Activated CD4-positive, alpha-beta T cell treated with anti-CD3 and anti-CD28 coated beads, Interleukin-2, amount 50 U/mL, for 1 hour (primary cell): ENCODE measurements around the gene METAP1D.
"Not testable (repeated sequence)": the region's sequence is repeated elsewhere in the genome, so short reads cannot be mapped to it uniquely, and the experiment has no call there.

Experiments used
- DNase-seq: peaks from one replicate; pipeline ENCODE4 v3.0.0-alpha.2; 2020

The METAP1D gene

GRCh38 chr2:171999604-172000469 is at the start of gene METAP1D:
Gene METAP1D (plus strand): TSS chr2:171999953. CDS start chr2:171999970, 17 bp downstream.
- DNase-seq = peak; percentile 76

- DNase-seq = no peak
These were observed 47.5 kb upstream of the METAP1D start for GRCh38 chr2:171952276-171952675.

- no peak for DNase-seq
These were observed 47.0 kb upstream of the METAP1D start for GRCh38 chr2:171952748-171953147.

GRCh38 chr2:171956135-171956825 is 43.5 kb upstream of the METAP1D start:
- no peak for DNase-seq

GRCh38 chr2:171957061-171957460 is 42.7 kb upstream of the METAP1D start:
- DNase-seq = no peak

GRCh38 chr2:171958475-171958874 is 41.3 kb upstream of the METAP1D start:
- DNase-seq = no peak

- no peak for DNase-seq
These were observed 39.8 kb upstream of the METAP1D start for GRCh38 chr2:171959998-171960397.

- DNase-seq = no peak
These were observed 39.2 kb upstream of the METAP1D start for GRCh38 chr2:171960570-171960969.

GRCh38 chr2:171963198-171963597 is 36.6 kb upstream of the METAP1D start:
- DNase-seq = no peak

GRCh38 chr2:171964308-171964707 is 35.4 kb upstream of the METAP1D start:
- DNase-seq = no peak

GRCh38 chr2:171965238-171965637 is 34.5 kb upstream of the METAP1D start:
- no peak for DNase-seq

- no peak for DNase-seq
These were observed 34.1 kb upstream of the METAP1D start for GRCh38 chr2:171965661-171966060.

- DNase-seq = no peak
These were observed 33.5 kb upstream of the METAP1D start for GRCh38 chr2:171966235-171966634.

- no peak for DNase-seq
These were observed 33.1 kb upstream of the METAP1D start for GRCh38 chr2:171966688-171967087.

- DNase-seq = no peak
These were observed 31.2 kb upstream of the METAP1D start for GRCh38 chr2:171968509-171968908.

- no peak for DNase-seq
These were observed 27.3 kb upstream of the METAP1D start for GRCh38 chr2:171972329-171972982.

- no peak for DNase-seq
These were observed 20.6 kb upstream of the METAP1D start for GRCh38 chr2:171979103-171979502.

- DNase-seq = not testable (repeated sequence)
These were observed 15.8 kb upstream of the METAP1D start for GRCh38 chr2:171983924-171984323.

GRCh38 chr2:171985076-171985475 is 14.7 kb upstream of the METAP1D start:
- no peak for DNase-seq

- no peak for DNase-seq
These were observed 13.0 kb upstream of the METAP1D start for GRCh38 chr2:171986778-171987177.

- no peak for DNase-seq
These were observed 8.7 kb upstream of the METAP1D start for GRCh38 chr2:171991027-171991426.

GRCh38 chr2:171995586-171995985 is 4.2 kb upstream of the METAP1D start:
- no peak for DNase-seq

GRCh38 chr2:171996021-171996420 is 3.7 kb upstream of the METAP1D start:
- no peak for DNase-seq

GRCh38 chr2:171997031-171997430 is 2.7 kb upstream of the METAP1D start:
- not testable (repeated sequence) for DNase-seq
